ENCODE data around the gene INCA1.
A peak's percentile ranks its signal among the peaks of the same experiment; 100 is the strongest.
"Not testable (repeated sequence)": the region's sequence is repeated elsewhere in the genome, so short reads cannot be mapped to it uniquely, and the experiment has no call there.

The INCA1 gene, protein sequence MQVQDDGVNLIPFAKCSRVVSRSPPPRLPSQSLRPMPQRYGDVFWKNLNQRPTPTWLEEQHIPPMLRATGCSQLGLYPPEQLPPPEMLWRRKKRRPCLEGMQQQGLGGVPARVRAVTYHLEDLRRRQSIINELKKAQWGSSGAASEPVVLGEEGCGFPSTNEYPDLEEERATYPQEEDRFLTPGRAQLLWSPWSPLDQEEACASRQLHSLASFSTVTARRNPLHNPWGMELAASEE

DNA sequence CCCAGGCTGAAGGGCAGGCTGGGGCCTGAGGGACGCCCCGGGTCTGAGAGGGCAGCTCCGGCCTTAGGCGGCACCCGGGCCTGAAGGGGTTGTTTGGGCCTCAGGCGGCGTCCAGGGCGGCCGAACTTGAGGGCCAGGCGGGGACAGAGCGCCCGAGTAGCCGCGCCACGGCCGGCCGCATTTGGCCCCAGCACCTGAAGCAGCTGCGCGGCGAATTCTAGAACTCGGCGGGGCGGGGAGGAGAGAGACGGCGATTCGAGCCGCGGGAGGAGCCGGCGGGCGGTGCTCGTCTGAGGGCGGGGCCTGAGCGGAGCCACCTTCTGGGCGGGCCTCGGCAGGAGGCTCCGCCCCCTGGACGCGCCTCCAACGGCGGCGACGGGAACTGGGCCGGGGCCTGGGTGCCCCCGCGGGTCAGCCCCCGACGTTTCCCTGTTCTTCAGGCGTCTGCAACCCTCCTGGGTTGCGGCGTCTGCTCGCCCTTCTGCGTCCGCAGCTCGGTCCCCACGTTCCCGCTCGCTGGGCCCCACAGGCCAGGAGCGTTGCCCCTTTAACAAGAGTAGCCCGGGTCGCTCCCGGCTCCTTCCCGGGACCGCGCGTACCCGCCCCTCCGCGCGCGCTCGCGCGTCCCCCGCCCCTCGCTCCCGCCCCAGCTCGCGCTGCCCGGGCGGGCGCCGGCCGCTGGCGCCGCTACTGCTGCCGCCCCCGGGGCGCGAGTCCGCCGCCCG lies at the start of gene INCA1, which contains the start of gene KIF1C:
INCA1 (minus strand) TSS at position 221 of the 725 bp plus-strand sequence. CDS start 3,085 bp downstream, outside the sequence.
KIF1C (plus strand) TSS at position 649 of the 725 bp plus-strand sequence. CDS start 2,297 bp downstream, outside the sequence.
- DNase-seq (ENCODE audit: low spot score): peak; percentile 98

DNA sequence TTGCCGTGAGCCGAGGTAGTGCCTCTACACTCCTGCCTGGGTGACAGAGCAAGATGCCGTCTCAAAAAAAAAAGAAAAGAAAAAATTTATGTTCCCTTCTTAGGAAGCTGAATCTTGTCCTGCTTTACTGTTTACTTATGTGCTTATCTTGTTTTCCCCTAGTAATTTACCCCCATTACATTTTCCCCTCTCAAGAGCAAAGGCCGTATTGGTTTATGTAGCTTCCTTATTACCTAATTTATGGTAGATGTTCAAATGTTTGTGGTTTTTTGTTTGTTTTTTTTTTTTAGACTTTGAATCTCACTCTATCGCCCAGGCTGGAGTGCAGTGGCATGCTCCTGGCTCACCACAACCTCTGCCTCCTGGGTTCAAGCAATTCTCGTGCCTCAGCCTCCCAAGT lies 48.2 kb upstream of the INCA1 start:
- DNase-seq (ENCODE audit: low spot score): no peak

DNA sequence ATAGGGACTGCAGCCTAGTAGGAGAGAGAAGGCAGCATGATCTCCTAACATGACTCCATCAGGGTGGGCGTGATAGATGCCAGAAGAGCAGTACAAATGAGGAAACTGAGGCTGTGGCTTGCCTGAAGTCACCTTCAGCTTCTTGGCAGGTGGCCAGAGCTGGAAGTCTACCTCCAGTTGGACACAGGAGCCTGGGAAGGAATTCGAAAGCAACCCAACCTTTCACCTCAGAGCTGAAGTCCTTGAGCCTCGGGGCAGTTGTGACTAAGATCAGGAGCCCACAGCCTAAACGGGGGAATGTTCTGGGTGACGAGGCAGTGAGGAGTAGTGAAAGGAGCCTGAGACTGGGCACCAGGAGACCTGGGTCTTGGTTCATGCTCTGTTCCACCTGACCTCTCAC lies 47.3 kb upstream of the INCA1 start:
- DNase-seq (ENCODE audit: low spot score): no peak

DNA sequence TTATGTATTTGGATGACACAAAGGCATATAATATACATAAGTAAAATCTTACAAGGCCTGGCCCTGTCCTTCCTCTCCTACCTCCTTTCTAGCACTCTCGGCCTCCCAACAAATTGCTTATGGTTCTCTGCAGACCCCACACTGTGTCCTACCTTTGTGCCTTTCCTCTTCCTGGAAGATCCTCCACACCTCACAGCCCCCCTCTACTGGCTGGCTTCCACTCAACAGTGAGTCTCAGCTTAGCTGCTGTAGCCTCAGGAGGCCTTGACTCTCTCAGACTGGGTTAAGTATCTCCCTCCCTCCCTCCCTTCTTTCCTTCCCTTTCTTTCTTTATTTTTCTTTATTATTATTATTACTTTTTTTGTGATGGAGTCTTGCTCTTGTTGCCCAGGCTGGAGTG lies 46.2 kb upstream of the INCA1 start:
- no peak for DNase-seq (ENCODE audit: low spot score)

DNA sequence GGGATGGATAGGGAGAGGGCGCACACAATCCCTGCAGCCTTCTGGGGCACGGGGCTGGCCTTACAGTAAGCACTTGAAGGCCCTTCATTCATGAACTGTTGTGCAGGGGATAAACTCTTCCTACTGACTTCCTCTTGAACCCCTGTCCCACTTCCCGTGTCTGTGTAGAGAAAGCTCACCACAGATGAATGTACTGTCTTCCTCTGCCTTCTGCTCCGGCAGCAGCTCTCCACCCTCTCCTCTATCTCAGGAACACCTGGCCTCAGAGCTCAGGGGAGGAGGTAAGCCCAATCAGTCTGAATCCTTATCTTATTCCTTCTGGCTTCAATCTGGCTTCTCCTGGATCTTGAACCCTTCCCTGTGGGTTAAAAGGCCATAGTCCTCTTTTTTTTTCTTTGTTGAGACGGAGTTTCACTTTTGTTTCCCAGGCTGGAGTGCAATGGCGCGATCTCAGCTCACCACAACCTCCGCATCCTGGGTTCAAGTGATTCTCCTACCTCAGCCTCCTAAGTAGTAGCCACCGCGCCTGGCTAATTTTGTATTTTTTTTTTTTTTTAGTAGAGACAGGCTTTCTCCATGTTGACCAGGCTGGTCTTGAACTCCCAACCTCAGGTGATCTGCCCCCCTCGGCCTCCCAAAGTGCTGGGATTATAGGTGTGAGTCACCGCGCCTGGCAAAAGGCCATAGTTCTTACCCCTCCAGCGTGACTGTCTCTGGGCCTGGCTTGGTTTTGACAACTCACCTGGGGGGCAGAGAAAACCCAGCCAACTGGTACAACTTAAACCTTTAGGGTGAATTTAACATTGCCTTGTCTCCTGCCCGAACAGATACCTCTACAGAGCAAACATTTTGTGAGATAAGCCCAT lies 45.1 kb upstream of the INCA1 start:
- DNase-seq (ENCODE audit: low spot score): no peak

DNA sequence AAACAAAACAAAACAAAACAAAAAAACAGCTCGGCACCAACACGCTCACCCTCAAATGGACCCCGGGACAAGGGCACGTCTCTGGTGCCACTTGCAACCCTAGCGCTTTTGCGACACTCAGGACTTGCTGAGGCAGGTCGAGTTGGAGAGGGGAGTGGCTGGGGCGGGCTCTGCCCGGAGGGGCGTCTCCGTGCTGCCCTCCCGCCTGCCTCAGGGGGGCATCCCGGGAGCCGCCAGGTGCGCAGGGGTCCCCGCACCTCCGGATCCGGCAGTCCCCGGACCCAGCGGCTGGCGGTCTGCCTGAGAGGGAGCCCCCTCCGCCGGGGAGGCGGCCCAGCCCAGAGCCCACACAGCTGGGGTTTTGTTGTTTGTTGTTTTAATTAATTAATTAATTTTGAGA lies 38.0 kb upstream of the INCA1 start, which contains the start of gene SLC52A1:
SLC52A1 (minus strand) TSS at position 112 of the 400 bp plus-strand sequence. CDS start 820 bp downstream, outside the sequence.
- no peak for DNase-seq (ENCODE audit: low spot score)

DNA sequence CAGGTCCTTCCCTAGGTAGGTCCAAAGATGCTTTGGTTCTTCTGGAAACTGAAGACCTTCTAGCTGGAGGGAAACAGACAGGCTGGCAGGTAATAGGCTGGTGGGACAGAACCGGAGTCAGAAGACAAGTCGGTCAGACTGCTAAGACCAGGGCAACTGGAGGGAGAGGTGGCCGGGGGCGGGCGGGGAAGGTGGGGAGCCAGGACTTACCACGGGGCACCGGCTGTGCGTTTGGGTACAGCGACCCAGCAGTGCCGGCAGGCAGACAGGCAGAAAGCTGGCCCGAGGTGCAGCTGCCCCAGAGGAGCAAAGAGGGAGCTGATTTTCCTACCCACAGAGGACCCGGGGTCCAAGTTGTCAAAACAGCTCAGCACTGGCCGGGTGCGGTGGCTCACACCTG lies 37.3 kb upstream of the INCA1 start:
- DNase-seq (ENCODE audit: low spot score): no peak

DNA sequence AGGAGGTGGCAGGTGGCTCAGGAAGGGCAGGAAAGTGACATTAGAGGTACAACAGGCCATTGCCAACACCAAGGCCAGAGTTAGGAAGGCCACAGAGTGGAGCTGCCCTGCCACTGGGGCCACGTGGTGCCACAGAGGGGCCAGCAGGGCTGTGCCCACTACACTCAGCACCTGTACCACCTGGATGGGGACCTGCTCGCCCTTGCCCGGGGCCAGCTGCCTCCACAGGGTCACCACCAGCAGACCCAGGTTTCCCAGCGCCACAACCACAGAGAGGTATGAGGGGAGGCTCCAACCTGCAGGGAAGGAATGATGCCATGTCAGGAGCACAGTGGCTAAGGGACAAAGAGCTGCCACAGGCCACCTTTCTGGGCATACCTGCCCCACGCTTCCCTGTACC lies 36.7 kb upstream of the INCA1 start:
- DNase-seq (ENCODE audit: low spot score): no peak

DNA sequence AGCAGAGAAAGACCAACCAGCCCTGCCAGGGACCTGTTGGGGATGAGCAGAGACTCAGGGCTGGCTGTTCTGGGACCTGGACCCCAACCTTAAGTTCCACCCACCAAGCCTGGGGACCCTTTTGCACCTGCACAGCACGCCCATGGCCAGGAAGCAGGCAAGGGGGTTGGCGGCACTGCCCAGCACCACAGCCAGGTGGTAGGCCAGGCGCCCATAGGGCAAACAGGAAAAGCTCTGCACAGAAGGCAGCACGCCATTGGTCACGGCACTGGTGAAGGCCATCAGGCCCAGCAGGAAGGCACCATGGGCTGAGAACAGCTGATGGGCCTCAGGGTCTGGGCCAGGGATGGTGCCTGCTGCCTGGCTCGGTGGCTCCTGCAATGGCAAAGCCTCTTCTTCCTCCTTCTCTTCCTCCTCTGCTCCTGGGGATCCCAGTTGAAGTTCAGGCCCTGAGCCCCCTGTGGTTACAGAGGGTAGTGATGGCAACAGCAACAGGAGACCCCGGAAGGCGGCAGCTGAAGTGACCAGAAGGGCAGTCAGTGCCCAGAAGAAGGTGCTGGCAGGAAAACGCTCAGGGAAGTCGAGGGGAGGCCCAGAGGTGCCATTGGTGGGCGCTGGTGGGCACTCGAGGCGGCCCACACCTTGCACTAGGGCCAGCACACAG lies 36.2 kb upstream of the INCA1 start:
- no peak for DNase-seq (ENCODE audit: low spot score)

DNA sequence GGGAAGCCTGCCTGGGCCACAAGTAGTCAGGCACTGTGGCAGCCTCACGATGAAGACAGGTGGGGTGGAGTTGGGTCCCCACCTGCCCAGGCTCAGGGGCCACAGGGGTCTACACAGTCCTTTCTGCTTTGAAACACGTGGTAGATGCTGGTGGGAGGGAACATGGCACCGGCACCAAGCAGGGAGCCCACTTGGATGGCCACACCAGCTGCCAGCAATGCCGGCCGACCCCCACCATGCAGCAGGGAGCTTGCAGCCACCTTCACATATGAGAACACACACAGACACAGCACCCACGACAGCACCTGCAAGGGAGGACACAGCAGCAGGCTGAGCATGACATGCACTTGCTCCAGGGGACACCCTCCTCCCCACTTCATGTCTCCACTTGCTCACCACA lies 35.5 kb upstream of the INCA1 start:
- no peak for DNase-seq (ENCODE audit: low spot score)

DNA sequence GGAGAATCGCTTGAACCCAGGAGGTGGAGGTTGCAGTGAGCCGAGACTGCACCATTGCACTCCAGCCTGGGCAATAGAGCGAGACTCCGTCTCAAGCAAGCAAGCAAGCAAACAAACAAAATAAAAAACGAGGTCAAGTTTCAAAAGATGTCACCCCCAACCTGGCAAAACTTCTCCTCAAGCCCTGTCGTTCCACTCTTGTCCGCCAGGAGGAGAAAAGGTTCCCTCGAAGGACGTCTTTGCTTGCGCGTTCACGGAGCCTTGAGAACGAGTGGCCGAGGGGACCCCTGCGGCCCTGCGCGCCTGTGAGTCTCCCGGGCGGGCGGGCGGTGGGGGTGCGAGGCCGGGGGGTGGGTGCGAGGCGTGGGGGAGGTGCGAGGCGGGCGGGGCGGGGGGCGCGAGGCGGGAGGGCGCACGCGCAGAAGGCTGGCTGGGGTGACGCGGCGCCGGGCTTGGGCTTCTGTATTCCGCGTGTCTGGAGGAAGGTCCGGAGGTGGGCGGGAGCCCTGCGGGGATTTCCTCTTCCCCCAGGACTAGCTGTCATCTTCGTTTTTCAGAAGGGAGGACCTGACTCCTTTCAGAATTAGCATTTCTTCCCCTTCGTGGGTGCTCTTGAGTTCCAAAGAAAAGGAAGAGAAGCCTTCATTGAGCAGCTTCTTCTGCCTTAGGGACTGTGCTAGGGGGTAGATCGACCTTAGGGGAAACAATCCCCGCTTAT lies 34.2 kb upstream of the INCA1 start:
- peak; percentile 77 for DNase-seq (ENCODE audit: low spot score)

DNA sequence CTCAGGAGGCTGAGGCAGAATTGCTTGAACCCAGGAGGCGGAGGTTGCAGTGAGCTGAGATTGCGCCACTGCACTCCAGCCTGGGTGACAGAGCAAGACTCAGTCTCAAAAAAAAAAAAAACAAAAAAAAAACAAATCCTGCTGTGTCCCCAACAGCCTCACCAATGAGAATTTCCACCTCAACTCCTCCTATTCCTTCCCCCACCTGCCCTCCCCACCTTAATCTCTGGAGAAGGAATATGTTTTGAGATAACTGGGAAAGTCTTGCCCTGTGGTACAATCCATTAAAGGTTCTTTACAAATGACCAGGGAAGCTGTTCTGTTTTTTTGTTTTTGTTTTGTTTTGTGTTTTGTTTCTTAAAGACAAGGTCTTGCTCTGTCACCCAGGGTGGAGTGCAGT lies 32.8 kb upstream of the INCA1 start:
- DNase-seq (ENCODE audit: low spot score): not testable (repeated sequence)

DNA sequence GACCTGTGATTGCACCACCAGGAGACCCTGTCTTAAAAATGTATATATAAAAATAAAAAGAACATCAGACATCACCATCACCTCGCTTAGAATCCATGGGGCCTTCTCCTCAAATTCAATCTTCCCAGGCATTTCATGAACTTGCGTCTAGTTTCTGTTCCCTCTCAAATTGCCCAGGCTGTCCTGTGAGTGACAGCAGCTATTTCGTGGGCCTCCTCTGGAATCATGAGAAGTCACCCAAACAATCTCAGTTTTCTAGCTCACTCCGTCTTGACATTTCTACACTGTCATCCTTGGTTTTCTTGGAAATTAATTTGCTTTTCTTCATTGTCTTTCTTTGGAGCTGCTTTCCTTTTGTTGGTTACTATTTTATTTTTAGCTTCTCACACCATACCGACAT lies 30.6 kb upstream of the INCA1 start:
- DNase-seq (ENCODE audit: low spot score): no peak

DNA sequence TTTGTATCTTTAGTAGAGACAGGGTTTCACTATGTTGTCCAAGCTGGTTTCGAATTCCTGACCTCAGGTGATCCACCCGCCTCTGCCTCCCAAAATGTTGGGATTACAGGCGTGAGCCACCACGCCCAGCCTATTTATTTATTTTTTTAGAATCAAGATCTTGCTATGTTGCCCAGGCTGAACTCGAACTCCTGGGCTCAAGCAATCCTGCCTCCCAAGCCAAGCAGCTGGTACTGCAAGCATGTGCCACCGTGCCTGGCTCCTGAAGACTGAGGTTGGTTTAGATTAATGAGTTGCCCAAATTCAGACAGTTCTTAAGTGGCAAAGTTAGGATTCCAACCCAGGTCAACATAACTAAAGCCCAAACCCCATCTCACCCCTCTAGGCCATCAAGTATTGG lies 30.0 kb upstream of the INCA1 start:
- no peak for DNase-seq (ENCODE audit: low spot score)

DNA sequence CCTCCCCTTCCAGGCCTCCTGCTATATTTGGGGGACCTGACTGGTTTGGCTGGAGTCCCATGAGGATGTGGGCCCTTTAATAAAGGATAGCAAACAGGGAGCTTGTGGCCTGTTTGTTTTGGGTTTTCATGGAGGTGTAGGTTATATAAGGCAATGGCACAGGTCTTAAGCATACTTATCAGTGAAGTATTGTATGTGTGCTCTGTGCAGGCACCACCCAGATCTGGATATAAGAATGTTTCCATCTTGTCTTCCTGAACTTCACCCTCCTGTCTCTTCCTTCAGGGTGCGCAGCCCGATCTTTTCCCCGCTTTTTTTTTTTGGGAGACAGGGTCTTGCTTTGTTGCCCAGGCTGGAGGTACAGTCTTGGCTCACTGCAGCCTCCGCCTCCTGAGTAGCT lies 27.3 kb upstream of the INCA1 start:
- no peak for DNase-seq (ENCODE audit: low spot score)

DNA sequence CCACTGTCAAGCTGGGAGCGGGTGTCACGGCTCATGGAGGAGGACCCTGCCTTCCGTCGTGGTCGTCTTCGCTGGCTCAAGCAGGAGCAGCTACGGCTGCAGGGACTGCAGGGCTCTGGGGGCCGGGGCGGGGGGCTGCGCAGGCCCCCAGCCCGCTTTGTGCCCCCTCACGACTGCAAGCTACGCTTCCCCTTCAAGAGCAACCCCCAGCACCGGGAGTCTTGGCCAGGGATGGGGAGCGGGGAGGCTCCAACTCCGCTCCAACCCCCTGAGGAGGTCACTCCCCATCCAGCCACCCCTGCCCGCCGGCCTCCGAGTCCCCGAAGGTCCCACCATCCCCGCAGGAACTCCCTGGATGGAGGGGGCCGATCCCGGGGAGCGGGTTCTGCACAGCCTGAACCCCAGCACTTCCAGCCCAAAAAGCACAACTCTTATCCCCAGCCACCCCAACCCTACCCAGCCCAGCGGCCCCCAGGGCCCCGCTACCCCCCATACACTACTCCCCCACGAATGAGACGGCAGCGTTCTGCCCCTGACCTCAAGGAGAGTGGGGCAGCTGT lies 26.3 kb upstream of the INCA1 start:
- DNase-seq (ENCODE audit: low spot score): no peak

DNA sequence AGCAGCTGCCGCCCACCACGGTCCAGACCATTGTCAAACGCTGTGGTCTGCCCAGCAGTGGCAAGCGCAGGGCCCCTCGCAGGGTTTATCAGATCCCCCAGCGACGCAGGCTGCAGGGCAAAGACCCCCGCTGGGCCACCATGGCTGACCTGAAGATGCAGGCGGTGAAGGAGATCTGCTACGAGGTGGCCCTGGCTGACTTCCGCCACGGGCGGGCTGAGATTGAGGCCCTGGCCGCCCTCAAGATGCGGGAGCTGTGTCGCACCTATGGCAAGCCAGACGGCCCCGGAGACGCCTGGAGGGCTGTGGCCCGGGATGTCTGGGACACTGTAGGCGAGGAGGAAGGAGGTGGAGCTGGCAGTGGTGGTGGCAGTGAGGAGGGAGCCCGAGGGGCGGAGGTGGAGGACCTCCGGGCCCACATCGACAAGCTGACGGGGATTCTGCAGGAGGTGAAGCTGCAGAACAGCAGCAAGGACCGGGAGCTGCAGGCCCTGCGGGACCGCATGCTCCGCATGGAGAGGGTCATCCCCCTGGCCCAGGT lies 24.9 kb upstream of the INCA1 start:
- DNase-seq (ENCODE audit: low spot score): no peak

DNA sequence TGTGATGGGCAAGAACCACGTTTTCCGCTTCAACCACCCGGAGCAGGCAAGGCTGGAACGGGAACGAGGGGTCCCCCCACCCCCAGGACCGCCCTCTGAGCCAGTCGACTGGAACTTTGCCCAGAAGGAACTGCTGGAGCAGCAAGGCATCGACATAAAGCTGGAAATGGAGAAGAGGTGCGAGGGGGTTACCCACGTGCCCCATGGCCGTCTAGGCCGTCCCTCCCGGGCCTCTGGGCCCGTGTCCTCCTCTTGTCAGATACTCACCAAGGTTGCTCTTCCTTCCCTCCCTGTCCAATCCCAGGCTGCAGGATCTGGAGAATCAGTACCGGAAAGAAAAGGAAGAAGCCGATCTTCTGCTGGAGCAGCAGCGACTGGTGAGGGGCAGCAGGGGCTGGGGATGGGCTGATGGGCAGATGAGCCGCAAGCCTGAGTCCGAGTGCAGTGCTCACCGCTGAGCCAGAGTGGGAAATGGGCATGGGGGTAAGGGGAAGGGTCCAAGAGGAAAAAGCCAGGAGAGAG lies 23.2 kb upstream of the INCA1 start:
- DNase-seq (ENCODE audit: low spot score): no peak

DNA sequence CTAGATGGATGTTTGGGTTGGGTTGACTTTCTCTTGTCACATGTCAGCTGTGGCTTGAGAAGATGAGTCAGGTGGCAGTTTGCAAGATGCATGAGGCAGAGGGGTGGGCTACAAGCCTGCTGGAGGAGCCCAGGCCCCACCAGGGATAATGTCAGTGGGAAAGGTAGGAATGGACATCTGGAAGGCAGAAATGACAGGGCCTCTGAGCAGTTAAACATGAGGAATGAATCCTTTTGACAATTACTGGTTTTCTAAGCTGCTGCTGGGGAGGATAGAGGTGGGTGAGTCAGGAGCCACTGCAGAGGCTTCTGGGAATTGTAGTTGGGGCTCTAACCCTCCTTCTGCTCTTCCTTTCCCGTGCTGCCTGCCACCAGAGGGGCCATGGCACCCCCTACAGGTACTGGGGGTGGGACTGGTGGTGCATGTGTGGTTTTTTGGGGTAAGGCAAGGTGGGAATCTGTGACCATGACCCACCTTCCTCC lies 22.2 kb upstream of the INCA1 start:
- peak; percentile 49 for DNase-seq (ENCODE audit: low spot score)

DNA sequence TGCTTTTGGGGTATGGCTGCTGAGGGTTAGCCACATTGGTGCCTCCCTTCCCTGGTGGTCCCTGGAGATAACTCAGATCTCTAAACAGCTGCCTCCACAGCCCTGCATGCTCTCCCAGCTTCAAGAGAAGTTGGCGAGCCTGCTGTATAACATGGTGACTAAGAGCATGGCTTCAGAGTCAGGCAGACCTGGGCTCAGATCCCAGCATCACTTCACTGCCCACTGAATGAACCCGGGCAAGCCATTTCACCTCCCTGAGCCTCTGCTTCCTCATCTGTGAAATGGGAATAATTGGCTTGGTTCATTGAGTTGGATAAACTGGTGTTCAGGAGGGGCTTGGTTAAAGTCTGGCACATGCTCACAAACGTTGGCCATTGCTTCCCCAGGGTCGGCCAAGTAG lies 17.0 kb upstream of the INCA1 start:
- no peak for DNase-seq (ENCODE audit: low spot score)
